Ishikawa (cell line): ENCODE measurements around the gene TMEM266.

Source experiments
- CEBPB ChIP-seq: IDR thresholded peaks from 2 replicates; pipeline ENCODE4 v1.6.1; 2012
- CREB1 ChIP-seq: IDR thresholded peaks from 2 replicates; pipeline ENCODE4 v1.6.1; 2012; ENCODE audit warnings: low read depth
- EGR1 ChIP-seq: IDR thresholded peaks from 2 replicates; pipeline ENCODE4 v1.6.1; 2012
- EP300 ChIP-seq: IDR thresholded peaks from 2 replicates; pipeline ENCODE4 v1.6.1; 2012; ENCODE audit warnings: borderline replicate concordance
- FOXM1 ChIP-seq: IDR thresholded peaks from 2 replicates; pipeline ENCODE4 v1.6.1; 2012; ENCODE audit warnings: low read depth, borderline replicate concordance
- RAD21 ChIP-seq: IDR thresholded peaks from 2 replicates; pipeline ENCODE4 v1.6.1; 2012; ENCODE audit warnings: low read depth
- TAF1 ChIP-seq: IDR thresholded peaks from 2 replicates; pipeline ENCODE4 v1.6.1; 2012; ENCODE audit warnings: low read depth, mild to moderate bottlenecking
- TCF12 ChIP-seq: IDR thresholded peaks from 2 replicates; pipeline ENCODE4 v1.6.1; 2012; ENCODE audit warnings: low read depth
- TEAD4 ChIP-seq: IDR thresholded peaks from 2 replicates; pipeline ENCODE4 v1.6.1; 2012
- YY1 ChIP-seq: IDR thresholded peaks from 2 replicates; pipeline ENCODE4 v1.6.1; 2012; ENCODE audit warnings: low read depth
- TF ChIP-seq, protein P1 (sequence below): IDR thresholded peaks from 2 replicates; pipeline ENCODE4 v1.6.1; 2012
- TF ChIP-seq, protein P2 (sequence below): IDR thresholded peaks from 2 replicates; pipeline ENCODE4 v1.6.1; 2012; ENCODE audit warnings: low read depth, mild to moderate bottlenecking
- TF ChIP-seq, protein P3 (sequence below): IDR thresholded peaks from 2 replicates; pipeline ENCODE4 v1.6.1; 2012

DNA sequence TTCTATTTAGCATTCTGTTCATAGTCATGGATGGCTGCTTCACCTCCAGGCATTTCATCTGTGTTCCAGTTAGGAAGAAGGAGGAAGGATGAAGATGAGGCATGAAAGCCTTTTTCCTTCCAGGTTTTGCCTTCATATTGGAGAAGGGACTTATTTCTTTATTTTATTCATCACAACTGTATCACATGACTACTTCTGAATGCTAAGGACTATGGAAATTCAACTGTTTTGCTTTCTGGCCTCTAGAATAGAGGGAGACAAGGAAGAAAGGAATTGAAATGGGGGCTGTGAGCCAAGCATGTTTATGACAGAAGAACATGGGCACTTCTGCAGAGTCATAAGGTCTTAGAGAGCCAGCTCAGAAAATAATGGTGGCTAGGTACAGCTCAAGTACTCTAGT lies 10.4 kb downstream of the TMEM266 start:
- TF ChIP-seq, protein P1, sequence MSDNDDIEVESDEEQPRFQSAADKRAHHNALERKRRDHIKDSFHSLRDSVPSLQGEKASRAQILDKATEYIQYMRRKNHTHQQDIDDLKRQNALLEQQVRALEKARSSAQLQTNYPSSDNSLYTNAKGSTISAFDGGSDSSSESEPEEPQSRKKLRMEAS = no peak
- no peak for TF ChIP-seq RAD21
- TF ChIP-seq TCF12 = no peak
- TF ChIP-seq EP300 = no peak
- TF ChIP-seq, protein P2, sequence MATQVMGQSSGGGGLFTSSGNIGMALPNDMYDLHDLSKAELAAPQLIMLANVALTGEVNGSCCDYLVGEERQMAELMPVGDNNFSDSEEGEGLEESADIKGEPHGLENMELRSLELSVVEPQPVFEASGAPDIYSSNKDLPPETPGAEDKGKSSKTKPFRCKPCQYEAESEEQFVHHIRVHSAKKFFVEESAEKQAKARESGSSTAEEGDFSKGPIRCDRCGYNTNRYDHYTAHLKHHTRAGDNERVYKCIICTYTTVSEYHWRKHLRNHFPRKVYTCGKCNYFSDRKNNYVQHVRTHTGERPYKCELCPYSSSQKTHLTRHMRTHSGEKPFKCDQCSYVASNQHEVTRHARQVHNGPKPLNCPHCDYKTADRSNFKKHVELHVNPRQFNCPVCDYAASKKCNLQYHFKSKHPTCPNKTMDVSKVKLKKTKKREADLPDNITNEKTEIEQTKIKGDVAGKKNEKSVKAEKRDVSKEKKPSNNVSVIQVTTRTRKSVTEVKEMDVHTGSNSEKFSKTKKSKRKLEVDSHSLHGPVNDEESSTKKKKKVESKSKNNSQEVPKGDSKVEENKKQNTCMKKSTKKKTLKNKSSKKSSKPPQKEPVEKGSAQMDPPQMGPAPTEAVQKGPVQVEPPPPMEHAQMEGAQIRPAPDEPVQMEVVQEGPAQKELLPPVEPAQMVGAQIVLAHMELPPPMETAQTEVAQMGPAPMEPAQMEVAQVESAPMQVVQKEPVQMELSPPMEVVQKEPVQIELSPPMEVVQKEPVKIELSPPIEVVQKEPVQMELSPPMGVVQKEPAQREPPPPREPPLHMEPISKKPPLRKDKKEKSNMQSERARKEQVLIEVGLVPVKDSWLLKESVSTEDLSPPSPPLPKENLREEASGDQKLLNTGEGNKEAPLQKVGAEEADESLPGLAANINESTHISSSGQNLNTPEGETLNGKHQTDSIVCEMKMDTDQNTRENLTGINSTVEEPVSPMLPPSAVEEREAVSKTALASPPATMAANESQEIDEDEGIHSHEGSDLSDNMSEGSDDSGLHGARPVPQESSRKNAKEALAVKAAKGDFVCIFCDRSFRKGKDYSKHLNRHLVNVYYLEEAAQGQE = no peak
- no peak for TF ChIP-seq TEAD4
- no peak for TF ChIP-seq FOXM1
- no peak for TF ChIP-seq EGR1
- no peak for TF ChIP-seq CREB1
- TF ChIP-seq CEBPB = no peak
- TF ChIP-seq TAF1 = no peak
- TF ChIP-seq, protein P3, sequence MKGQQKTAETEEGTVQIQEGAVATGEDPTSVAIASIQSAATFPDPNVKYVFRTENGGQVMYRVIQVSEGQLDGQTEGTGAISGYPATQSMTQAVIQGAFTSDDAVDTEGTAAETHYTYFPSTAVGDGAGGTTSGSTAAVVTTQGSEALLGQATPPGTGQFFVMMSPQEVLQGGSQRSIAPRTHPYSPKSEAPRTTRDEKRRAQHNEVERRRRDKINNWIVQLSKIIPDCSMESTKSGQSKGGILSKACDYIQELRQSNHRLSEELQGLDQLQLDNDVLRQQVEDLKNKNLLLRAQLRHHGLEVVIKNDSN = no peak
- TF ChIP-seq YY1 = no peak
